A673 (cell line): ENCODE data around the gene DOK1. TPM values are rescaled to one million over a fixed set of nuclear protein-coding genes. Genes with fewer than 3 reads are reported as not detected.

Experiments used
- BruUV-seq: library from RNA; stranded (reverse); fragments of 400-500 nt; replicated peaks from 2 replicates; lab custom pipeline; 2021; lab: Mats Ljungman, UMichigan
- CTCF ChIA-PET: fragments of 300-600 bp; sonication (Branson Sonifier 250); formaldehyde crosslinking; loops from one replicate; lab custom pipeline; 2022; ENCODE audit warnings: antibody characterized with exemption; lab: Charles Lee
- POLR2A ChIA-PET: fragments of 300-600 bp; sonication (Branson Sonifier 250); formaldehyde crosslinking; loops from one replicate; lab custom pipeline; 2022; ENCODE audit warnings: antibody characterized with exemption; ENCODE audit not compliant: low non-redundant PET; lab: Charles Lee
- DNase-seq: peaks from one replicate; pipeline ENCODE4 v3.0.0-alpha.2; 2015; ENCODE audit warnings: low spot score
- H3K27ac ChIP-seq: fragments of 200-600 bp; sonication (generic); 2 replicates; pipeline ENCODE4 v1.5.1; 2016; ENCODE audit warnings: mixed run types, low read depth, mild to moderate bottlenecking, mixed read lengths, antibody characterized with exemption, low read length; ENCODE audit not compliant: poor library complexity, severe bottlenecking
- H3K27me3 ChIP-seq: fragments of 200-600 bp; sonication (generic); replicated peaks from 2 replicates; pipeline ENCODE4 v1.6.1; 2017; ENCODE audit warnings: mixed run types, low read depth, mild to moderate bottlenecking, mixed read lengths, antibody characterized with exemption, low read length; ENCODE audit not compliant: insufficient read depth, poor library complexity
- H3K36me3 ChIP-seq: fragments of 200-600 bp; sonication (generic); 2 replicates; pipeline ENCODE4 v1.6.1; 2016; ENCODE audit warnings: mixed run types, mild to moderate bottlenecking, mixed read lengths, antibody characterized with exemption, low read length; ENCODE audit not compliant: insufficient read depth, poor library complexity, severe bottlenecking
- H3K4me1 ChIP-seq: fragments of 200-600 bp; sonication (generic); 2 replicates; pipeline ENCODE4 v1.6.1; 2017; ENCODE audit warnings: mixed run types, mild to moderate bottlenecking, mixed read lengths, antibody characterized with exemption, low read length; ENCODE audit not compliant: insufficient read depth, poor library complexity, severe bottlenecking
- H3K4me3 ChIP-seq: fragments of 200-600 bp; sonication (generic); 2 replicates; pipeline ENCODE4 v1.5.1; 2016; ENCODE audit warnings: low read depth, mixed run types, mild to moderate bottlenecking, mixed read lengths, low read length; ENCODE audit not compliant: poor library complexity, severe bottlenecking
- H3K9me3 ChIP-seq: fragments of 200-600 bp; sonication (generic); 2 replicates; pipeline ENCODE4 v1.6.1; 2016; ENCODE audit warnings: mixed run types, low read depth, mild to moderate bottlenecking, mixed read lengths, antibody characterized with exemption, low read length; ENCODE audit not compliant: poor library complexity, severe bottlenecking
- EZH2 ChIP-seq: fragments of 200-600 bp; sonication (generic); IDR thresholded peaks from 2 replicates; pipeline ENCODE4 v1.6.1; 2017; ENCODE audit warnings: borderline replicate concordance, low read depth, mild to moderate bottlenecking, mixed read lengths, antibody characterized with exemption, low read length; ENCODE audit not compliant: poor library complexity, severe bottlenecking
- intact Hi-C: fragments of 100-400 bp; cut with micrococcal nuclease; formaldehyde crosslinking; loops from one replicate; pipeline ENCODE4 v1.10.0; 2022; ENCODE audit not compliant: unreplicated experiment
- total RNA-seq: library from RNA; stranded (reverse); gene quantifications from 2 replicates; pipeline ENCODE4 v1.2.3, GENCODE V29; 2021
- TF ChIP-seq, protein P1 (sequence below): fragments of 300-800, 200-600 bp; sonication (generic); conservative IDR thresholded peaks from 2 replicates; pipeline ENCODE4 v1.5.1; 2017; ENCODE audit warnings: low read depth, mild to moderate bottlenecking, antibody characterized with exemption, low read length, moderate library complexity, mixed read lengths

The DOK1 gene
- total RNA-seq, 1 experiment from 2014 or later: 20.7 TPM

DNA sequence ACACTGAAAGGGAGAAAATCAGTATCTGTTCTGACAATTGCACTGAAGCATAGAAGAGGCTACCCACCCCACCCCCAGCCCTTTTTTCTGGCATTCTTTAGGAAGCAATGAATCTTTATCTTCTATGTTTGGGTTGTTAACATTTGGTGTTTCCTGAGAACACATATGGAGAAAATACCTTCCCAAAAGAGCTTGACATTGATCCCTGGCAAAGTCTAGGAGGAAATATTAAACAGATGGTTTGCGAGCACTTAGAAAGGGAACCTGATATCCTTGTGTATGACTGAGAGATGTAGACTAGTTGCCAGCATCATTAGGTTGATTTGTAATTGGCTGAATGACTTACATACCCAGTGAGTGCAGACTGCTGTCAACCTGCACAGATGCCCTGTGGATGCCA is 42.9 kb downstream of the DOK1 start:
- no peak for DNase-seq
- no TSS peak for BruUV-seq
- intact Hi-C loops: no loop called here
- ChIA-PET POLR2A (no interaction called here), CTCF (interaction anchor here (0.6 to 1.0 kb wide), 3 partner anchors 8 to 291 kb away, joined by 4 to 13 read pairs (median 12); no protein-coding TSS in a partner anchor)
- H3K4me3 ChIP-seq: no peak overlapping the region
- no peaks in the 10 kb centered on the region for H3K36me3 ChIP-seq
- H3K4me1 ChIP-seq: no peaks in the 10 kb centered on the region
- peaks cover 7% of the 10 kb centered on the region for H3K27me3 ChIP-seq
- no peak overlapping the region for H3K27ac ChIP-seq
- no peak for TF ChIP-seq EZH2
- TF ChIP-seq, protein P1, sequence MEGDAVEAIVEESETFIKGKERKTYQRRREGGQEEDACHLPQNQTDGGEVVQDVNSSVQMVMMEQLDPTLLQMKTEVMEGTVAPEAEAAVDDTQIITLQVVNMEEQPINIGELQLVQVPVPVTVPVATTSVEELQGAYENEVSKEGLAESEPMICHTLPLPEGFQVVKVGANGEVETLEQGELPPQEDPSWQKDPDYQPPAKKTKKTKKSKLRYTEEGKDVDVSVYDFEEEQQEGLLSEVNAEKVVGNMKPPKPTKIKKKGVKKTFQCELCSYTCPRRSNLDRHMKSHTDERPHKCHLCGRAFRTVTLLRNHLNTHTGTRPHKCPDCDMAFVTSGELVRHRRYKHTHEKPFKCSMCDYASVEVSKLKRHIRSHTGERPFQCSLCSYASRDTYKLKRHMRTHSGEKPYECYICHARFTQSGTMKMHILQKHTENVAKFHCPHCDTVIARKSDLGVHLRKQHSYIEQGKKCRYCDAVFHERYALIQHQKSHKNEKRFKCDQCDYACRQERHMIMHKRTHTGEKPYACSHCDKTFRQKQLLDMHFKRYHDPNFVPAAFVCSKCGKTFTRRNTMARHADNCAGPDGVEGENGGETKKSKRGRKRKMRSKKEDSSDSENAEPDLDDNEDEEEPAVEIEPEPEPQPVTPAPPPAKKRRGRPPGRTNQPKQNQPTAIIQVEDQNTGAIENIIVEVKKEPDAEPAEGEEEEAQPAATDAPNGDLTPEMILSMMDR: no peak
- no peaks in the 10 kb centered on the region for H3K9me3 ChIP-seq

DNA sequence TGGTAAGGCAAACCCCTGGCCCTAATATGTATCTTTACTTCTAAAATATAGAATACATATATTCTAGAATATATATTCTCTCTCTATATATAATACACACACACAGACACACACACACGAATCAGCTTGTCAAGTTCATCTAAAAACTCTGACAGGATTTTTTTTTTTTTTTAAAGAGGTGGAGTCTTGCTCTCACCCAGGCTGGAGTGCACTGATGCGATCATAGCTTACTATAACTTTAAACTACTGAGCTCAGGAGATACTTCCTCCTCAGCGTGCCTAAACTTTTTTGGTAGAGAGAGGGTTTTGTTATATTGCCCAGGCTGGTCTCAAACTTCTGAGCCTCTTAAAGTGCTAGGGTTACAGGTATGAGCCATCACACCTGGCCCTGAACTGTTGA is 45.2 kb downstream of the DOK1 start:
- intact Hi-C loops: no loop called here
- H3K9me3 ChIP-seq: no peaks in the 10 kb centered on the region
- POLR2A ChIA-PET: no interaction called here
- H3K27me3 ChIP-seq: peaks cover 7% of the 10 kb centered on the region
- no TSS peak for BruUV-seq
- no peaks in the 10 kb centered on the region for H3K4me1 ChIP-seq
- H3K36me3 ChIP-seq: no peaks in the 10 kb centered on the region
- no peak overlapping the region for H3K4me3 ChIP-seq
- CTCF ChIA-PET: interaction anchor here (0.7 kb wide), 1 partner anchor 17 kb away, joined by 3 read pairs; no protein-coding TSS in a partner anchor
- no peak for TF ChIP-seq EZH2
- TF ChIP-seq, protein P1: no peak
- H3K27ac ChIP-seq: no peak overlapping the region
- no peak for DNase-seq

- POLR2A ChIA-PET: no interaction called here
- TF ChIP-seq, protein P1: no peak
- TF ChIP-seq EZH2: no peak
- H3K27ac ChIP-seq: no peak overlapping the region
- H3K36me3 ChIP-seq: no peaks in the 10 kb centered on the region
- CTCF ChIA-PET: no interaction called here
- no peak overlapping the region for H3K4me3 ChIP-seq
- BruUV-seq: no TSS peak
- no peaks in the 10 kb centered on the region for H3K4me1 ChIP-seq
- peak; percentile 28 for DNase-seq
- peaks cover 7% of the 10 kb centered on the region for H3K27me3 ChIP-seq
- no peaks in the 10 kb centered on the region for H3K9me3 ChIP-seq
- intact Hi-C loops: no loop called here
Observed at GRCh38 chr2:74602586-74603281, 48.2 kb downstream of the DOK1 start.
